ENCODE data around the gene PPP2R3B.
"Not testable (repeated sequence)": the region's sequence is repeated elsewhere in the genome, so short reads cannot be mapped to it uniquely, and the experiment has no call there.

The PPP2R3B gene

GRCh38 chrX:336227-336626 lies 50.5 kb downstream of the PPP2R3B start:
- DNase-seq = no peak

- no peak for DNase-seq
These were observed 51.0 kb downstream of the PPP2R3B start for GRCh38 chrX:335758-336155.

DNA sequence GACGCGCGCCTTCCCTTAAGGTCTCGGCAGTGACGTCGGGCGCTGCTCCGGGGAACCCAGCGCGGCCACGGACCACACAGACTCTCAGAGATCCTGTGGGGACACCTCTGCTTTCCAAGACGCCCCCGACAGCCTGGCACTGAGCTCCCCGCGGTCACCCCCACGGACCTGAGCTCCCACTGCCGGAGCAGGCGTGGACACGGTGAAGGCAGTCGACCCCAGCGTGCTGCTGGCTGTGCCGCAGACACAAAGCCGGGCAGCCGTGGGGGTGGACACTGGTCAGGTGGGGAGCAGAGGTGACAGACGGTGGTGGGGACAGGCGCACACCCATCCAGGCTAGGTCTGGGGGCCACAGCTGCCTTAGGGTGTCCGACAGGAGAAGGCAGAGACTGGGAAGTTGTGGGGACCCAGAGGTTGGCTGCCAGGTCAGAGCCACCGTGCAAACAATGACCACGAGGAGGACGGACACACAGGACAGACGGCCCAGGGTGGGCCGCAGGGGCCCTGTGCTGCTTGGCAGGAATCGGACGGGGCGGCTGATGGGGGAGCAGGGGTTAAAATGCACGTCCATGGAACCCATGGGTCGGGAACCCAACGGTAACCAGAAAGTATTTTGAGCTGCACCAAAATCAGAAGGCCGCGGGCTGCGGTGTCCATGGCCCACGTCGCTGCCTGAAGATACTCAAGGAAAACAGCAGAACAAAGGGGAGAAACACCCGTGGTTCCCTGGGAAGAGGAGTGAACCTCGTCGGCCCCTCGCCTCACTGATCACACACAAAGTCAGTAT lies 51.5 kb downstream of the PPP2R3B start:
- no peak for DNase-seq

DNA sequence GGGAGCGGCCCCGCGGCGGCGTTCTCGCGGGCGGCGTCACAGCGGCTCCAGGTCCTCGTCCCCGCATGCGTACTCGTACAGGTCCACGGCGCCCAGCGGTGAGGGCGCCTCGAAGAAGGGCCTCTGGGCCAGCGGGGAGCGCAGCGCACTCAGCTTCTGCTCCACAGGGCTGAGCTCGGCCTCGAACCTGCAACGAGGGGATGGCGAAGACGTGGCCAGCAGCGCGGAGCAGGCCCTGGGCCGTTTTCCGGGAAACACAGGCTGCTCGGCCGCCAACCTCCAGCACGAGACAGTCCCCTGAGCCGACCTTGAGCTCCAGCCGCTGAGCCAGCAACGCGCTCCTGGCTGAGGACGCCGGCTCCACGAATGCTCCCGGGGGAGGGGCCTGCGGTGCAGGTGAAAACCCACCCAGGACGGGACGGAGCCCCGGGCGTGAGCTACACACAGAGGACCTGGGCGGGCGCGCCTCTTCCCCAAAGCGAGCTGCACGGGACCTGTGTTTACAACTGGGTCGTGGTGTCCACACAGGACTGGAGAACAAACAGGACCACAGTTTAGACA lies 52.3 kb downstream of the PPP2R3B start:
- no peak for DNase-seq

- DNase-seq = no peak
These were observed 52.9 kb downstream of the PPP2R3B start for GRCh38 chrX:333611-334311.

DNA sequence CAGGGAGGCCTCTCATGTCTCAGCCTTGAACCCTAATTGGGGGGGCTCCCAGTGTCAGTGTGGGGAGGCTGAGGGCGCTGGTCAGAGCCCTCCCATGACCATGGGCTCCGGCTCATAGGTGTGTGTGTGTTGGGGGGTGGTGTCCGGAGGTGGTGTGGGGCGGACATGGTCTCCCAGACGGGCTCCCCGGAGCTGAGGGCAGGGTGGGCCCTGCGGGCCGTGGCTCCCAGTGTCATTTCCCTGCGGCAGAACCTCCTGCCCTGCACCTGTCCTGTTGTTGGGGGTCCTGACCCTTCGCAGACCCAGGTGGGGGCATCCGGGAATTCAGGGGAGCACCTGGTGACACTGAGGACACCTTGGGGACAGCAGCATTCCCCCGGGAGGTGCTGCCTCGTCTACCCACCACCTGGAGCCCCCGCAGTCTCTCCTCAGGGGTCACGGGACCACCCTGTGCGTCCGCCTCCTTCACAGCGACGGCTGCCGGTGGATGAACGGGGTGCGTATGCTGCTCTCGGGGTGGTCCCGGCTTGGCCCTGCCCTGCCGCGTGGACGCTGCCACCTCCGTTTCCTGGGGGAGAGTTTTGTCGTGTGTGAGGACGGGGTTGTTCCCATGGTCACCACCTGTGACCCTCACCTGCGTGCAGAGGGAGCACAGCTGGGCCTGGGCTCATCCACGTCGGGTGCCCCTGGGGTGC lies 53.6 kb downstream of the PPP2R3B start:
- no peak for DNase-seq

DNA sequence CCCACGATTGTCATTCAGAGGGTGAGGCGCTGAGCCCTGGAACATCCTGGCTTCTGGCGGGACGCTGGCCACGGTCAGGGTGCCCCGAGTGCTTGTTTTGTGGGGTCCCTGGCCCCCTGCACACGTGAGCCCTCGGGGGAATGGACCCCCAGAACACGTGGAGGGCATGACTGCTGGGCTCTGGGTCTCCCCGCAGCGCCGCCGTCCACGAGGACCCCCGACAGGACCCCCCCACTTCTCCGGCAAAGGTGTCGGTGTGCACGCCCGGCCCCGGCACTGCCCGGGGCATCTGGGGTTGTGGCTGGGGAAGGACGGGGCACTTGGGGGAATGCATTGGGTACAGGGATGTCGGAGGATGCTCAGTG lies 54.2 kb downstream of the PPP2R3B start:
- DNase-seq = no peak

- DNase-seq = no peak
These were observed 54.7 kb downstream of the PPP2R3B start for GRCh38 chrX:331825-332495.

GRCh38 chrX:331151-331824 lies 55.4 kb downstream of the PPP2R3B start:
- no peak for DNase-seq

DNA sequence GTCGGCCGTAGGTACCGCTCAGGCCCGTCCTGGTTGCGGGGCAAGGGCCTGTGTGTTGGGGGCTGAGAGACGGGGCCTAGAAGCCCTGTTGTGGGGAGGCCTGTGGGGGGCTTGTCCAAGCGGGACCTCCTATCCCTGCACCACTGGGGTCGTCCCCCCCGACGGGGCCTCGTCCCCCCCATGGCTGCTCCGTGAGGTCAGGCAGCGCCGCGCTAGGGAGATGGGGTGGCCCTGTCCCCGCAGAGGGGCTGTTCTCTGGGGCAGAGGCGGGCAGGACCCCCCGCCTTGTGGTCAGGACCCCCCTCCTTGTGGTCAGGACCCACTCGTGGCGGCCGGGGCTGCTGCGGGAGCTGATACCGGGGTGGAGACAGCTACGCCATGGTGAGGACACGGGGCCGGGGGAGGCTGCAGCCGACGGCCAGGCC lies 56.0 kb downstream of the PPP2R3B start:
- no peak for DNase-seq

- not testable (repeated sequence) for DNase-seq
These were observed 56.5 kb downstream of the PPP2R3B start for GRCh38 chrX:330141-330725.

DNA sequence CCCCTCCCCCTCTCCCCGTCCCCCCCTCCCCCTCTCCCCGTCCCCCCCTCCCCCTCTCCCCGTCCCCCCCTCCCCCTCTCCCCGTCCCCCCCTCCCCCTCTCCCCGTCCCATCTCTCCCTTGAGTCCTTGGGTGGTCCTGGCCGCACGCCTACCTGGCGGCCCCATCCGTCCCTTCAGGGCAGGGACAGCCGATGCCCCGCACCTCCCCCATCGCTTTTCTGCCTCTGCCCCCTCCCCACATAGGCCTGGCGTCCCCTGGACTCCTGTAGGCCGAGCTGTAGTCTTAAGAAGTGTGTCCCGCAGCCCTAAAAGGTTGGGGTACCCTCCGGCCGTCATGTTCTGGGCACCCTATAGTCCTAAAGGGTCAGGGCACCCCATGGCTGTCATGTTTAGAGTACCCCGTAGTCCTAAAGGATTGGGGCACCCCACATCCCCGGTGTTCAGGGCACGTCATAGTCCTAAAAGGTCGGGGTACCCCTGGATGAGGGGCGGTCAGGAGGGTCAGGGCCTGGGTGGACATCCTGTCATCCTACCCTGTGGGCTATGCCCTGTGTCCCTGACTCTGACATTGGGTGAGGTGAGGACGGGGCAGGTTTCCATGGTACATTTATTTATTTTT lies 57.3 kb downstream of the PPP2R3B start:
- no peak for DNase-seq

GRCh38 chrX:327660-328126 lies 59.0 kb downstream of the PPP2R3B start:
- DNase-seq = no peak

- not testable (repeated sequence) for DNase-seq
These were observed 62.0 kb downstream of the PPP2R3B start for GRCh38 chrX:324664-325063.

- no peak for DNase-seq
These were observed 62.7 kb downstream of the PPP2R3B start for GRCh38 chrX:323721-324628.

DNA sequence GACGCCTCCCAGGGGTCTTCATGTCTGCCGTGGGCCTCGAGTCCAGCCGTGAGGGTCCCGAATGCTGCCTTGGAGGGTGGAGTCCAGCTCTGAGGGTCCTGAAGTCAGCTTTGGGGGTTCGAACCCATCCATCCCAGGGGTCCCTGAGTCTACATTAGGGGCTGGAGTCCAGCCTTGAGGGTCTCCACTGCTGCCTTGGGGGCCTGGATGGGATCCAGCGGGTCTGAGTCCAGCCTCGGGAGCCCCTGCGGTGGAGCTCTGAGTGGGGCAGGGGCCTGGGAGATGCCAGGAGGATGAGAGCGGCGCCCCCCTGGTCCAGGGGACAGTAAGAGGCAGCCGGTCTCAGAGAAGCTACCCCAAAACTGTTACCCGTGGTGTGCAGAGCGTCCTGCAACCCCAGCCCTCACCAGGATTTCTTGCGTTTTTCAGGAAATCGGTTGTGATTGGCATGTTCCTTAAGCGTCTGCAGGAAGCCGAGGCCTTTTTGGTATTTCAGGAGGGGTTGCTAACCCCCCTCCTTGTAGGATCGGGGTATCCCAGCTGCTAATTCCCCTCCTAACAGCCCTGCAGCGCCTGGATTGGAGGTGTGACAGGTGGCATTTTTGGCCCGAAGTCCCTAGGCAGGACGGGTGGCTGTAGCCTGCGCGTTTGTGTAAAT lies 66.5 kb downstream of the PPP2R3B start:
- no peak for DNase-seq

DNA sequence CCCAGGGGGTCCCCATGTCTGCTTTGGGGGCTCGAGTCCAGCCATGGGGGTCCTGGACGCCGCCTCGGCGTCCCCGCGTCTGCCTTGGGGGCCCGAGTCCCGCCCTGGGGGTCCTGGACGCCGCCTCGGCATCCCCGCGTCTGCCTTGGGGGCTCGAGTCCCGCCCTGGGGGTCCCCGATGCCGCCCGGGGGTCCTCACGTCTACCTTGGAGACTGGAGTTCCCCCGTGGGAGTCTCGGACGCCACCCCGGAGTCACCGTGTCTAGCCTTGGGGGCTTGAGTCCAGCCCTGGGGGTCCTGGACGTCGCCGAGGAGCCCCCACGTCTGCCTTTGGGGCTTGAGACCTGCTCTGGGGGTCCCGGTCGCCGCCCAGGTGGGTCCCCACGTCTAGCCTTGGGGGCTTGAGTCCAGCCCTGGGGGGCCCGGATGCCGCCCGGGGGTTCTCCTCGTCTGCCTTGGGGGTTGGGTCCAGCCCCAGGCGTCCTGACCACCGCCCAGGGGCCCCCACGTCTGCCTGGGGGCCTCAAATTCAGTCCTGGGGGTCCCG lies 67.1 kb downstream of the PPP2R3B start:
- no peak for DNase-seq

DNA sequence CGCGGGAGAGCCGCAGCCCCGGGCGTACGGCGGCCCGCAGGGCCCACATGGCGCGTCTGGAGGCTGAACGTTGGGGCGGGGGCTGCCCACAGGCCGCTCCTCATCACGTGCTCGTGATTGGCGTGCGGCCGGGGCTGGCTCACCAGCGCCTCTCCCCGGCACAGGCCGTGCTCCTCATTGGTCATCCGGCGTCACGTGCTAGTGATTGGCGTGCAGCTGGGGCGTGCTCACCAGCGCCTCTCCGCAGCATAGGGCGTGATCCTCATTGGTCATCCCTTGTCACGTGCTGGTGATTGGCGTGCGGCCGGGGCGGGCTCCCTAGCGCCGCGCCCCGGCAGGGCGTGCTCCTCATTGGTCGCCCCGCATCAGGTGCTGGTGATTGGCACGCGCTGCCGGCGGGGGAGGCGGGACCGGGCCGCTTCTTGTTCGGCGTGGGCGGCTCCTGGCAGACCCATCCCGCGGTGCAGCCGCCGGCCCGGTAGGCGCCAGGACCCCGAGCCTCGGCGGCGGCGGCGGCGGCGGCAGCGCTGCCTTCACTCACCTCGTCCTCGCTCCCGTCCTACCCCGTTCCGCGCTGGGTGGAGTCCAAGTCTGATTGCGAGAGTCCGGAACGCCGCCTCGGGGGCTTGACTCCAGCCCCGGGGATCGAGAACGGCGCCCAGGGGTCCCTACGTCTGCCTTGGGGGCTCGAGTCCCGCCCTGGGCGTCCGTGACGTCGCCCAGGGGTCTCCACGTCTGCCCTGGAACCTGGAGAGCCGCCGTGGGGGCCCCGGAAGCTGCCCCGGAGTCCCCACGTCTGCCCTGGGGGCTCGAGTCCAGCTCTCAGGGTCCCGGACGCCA lies 67.7 kb downstream of the PPP2R3B start, which contains the start of gene GTPBP6:
Gene GTPBP6 (minus strand): TSS at position 58 of the 840 bp plus-strand sequence. CDS start 9 bp downstream, at position 49.
- no peak for DNase-seq

All from NCI-H510A (cell line).